HL-60 (cell line): Measurements from ENCODE around the gene PRRC2B.

Source experiments
- DNase-seq, 2 experiments: peaks; one replicate each; pipeline ENCODE4 v3.0.0-alpha.2; 2010 to 2020; ENCODE audit warnings: low read depth in 1 of 2, low spot score in 1 of 2
- H3K27ac ChIP-seq: fragments of 250-450 bp; sonication (Bioruptor Pico); replicated peaks from 2 replicates; pipeline ENCODE4 v1.5.1; 2020; ENCODE audit warnings: mild to moderate bottlenecking, moderate library complexity
- H3K27me3 ChIP-seq: fragments of 250-450 bp; sonication (Bioruptor Pico); 2 replicates; pipeline ENCODE4 v1.5.1; 2021; ENCODE audit warnings: mild to moderate bottlenecking, moderate library complexity; ENCODE audit not compliant: insufficient read depth, poor library complexity, severe bottlenecking
- H3K4me3 ChIP-seq: replicated peaks from 2 replicates; pipeline ENCODE4 v1.5.1; 2011; ENCODE audit warnings: mild to moderate bottlenecking, control low read depth, low read length; ENCODE audit not compliant: insufficient read depth
- GABPA ChIP-seq: IDR thresholded peaks from 2 replicates; pipeline ENCODE4 v1.6.1; 2012; ENCODE audit warnings: low read depth
- POLR2AphosphoS5 ChIP-seq: IDR thresholded peaks from 2 replicates; pipeline ENCODE4 v1.6.1; 2012; ENCODE audit warnings: low read depth
- SPI1 ChIP-seq: IDR thresholded peaks from 2 replicates; pipeline ENCODE4 v1.6.1; 2012; ENCODE audit warnings: low read depth, mild to moderate bottlenecking, borderline replicate concordance
- TF ChIP-seq, protein P1 (sequence below): IDR thresholded peaks from one replicate; pipeline ENCODE4 v1.5.1; 2011; ENCODE audit warnings: low read length, control low read depth, inconsistent platforms; ENCODE audit not compliant: insufficient read depth
- TF ChIP-seq, protein P2 (sequence below): IDR thresholded peaks from 2 replicates; pipeline ENCODE4 v1.6.1; 2012; ENCODE audit warnings: low read depth; ENCODE audit not compliant: insufficient replicate concordance

Gene PRRC2B

DNA sequence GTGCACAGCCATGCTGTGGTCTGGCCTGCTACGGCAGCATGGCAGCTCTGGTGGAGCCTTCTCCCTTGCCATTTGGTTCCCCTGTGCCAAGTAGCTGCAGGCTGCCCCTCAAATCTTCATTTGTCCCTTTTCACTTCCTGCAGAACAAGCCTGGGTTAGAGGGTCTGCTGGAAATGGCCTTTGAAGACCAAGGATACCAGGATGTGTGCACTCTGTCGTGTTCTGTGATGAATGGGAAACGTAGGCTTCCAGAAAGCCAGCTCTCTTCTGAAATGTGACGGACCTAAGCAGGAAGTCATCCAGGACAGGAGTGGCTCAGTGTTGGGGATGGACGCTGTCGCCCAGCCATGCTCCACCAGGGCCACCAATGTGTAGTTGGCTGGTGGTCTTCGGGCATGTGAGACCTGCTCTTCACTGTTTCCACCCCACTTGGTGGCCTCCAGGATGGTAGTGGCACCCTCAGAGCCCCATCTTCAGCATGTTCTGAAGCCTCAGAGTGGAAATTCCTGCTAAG lies 105.4 kb downstream of the PRRC2B start:
- Histone ChIP-seq H3K27me3 (no peaks in the 10 kb centered on the region), H3K27ac (no peak overlapping the region), H3K4me3 (no peak overlapping the region)
- DNase-seq = no peak
- TF ChIP-seq SPI1 = no peak
- TF ChIP-seq POLR2AphosphoS5 = no peak
- no peak for TF ChIP-seq GABPA
- TF ChIP-seq, protein P1, sequence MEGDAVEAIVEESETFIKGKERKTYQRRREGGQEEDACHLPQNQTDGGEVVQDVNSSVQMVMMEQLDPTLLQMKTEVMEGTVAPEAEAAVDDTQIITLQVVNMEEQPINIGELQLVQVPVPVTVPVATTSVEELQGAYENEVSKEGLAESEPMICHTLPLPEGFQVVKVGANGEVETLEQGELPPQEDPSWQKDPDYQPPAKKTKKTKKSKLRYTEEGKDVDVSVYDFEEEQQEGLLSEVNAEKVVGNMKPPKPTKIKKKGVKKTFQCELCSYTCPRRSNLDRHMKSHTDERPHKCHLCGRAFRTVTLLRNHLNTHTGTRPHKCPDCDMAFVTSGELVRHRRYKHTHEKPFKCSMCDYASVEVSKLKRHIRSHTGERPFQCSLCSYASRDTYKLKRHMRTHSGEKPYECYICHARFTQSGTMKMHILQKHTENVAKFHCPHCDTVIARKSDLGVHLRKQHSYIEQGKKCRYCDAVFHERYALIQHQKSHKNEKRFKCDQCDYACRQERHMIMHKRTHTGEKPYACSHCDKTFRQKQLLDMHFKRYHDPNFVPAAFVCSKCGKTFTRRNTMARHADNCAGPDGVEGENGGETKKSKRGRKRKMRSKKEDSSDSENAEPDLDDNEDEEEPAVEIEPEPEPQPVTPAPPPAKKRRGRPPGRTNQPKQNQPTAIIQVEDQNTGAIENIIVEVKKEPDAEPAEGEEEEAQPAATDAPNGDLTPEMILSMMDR = no peak
- TF ChIP-seq, protein P2, sequence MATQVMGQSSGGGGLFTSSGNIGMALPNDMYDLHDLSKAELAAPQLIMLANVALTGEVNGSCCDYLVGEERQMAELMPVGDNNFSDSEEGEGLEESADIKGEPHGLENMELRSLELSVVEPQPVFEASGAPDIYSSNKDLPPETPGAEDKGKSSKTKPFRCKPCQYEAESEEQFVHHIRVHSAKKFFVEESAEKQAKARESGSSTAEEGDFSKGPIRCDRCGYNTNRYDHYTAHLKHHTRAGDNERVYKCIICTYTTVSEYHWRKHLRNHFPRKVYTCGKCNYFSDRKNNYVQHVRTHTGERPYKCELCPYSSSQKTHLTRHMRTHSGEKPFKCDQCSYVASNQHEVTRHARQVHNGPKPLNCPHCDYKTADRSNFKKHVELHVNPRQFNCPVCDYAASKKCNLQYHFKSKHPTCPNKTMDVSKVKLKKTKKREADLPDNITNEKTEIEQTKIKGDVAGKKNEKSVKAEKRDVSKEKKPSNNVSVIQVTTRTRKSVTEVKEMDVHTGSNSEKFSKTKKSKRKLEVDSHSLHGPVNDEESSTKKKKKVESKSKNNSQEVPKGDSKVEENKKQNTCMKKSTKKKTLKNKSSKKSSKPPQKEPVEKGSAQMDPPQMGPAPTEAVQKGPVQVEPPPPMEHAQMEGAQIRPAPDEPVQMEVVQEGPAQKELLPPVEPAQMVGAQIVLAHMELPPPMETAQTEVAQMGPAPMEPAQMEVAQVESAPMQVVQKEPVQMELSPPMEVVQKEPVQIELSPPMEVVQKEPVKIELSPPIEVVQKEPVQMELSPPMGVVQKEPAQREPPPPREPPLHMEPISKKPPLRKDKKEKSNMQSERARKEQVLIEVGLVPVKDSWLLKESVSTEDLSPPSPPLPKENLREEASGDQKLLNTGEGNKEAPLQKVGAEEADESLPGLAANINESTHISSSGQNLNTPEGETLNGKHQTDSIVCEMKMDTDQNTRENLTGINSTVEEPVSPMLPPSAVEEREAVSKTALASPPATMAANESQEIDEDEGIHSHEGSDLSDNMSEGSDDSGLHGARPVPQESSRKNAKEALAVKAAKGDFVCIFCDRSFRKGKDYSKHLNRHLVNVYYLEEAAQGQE = no peak

DNA sequence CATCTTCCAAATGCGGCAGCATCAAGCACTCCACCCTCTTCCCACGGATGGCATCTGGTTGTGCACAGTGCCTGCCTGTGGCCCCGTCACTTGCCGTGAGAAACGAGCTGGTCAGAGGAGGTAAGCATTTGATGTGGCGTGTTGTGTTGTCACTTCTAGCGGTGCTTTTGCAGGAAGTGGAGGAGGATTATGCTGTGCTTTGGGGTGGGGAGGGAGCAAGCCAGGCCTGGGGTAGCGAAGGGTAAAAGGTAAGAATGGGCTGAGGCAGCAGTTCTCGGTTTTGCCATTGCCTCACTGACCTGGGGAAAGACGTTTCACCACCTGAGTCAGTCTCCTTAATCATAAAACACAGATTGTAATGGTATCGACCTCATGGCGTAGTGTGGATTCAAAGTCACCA lies 106.5 kb downstream of the PRRC2B start:
- TF ChIP-seq POLR2AphosphoS5 (no peak; the same call in 1 of the 2 replicates), GABPA (no peak), SPI1 (no peak)
- TF ChIP-seq, protein P1 = no peak
- TF ChIP-seq, protein P2 = no peak
- Histone ChIP-seq H3K27me3 (no peaks in the 10 kb centered on the region), H3K4me3 (no peak overlapping the region), H3K27ac (no peak overlapping the region; the same call in 1 of the 2 replicates)
- DNase-seq = peak in 1 of 2 experiments; percentile 28

DNA sequence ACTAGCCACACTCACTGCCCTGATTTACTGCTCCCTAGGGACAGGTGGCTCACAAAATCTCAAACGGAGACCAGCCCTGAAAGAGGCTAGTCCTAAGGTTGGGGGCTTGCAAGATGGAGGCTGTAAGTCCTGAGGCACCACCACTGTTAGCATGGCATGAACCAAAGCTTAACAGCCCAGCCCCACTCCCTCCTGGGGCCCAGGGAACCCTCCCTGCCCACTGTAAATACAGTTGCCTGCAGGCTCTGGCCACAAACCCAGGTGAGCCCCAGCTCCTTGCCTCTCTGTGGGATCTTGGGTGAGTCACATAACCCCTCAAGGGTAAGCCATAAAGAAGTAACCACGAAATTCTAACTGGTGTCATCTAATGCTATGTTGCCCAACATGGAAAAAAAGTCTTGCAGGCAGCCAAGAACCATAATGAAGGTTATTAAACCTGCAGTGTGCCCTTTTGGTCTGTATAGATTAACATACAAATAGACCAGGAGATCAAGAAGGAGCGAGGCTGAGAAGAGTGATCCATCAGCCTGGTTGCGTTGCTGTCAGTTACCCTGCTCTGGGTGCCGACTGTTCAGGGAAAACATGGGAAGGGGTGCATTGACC lies 107.2 kb downstream of the PRRC2B start:
- Histone ChIP-seq H3K27me3 (no peaks in the 10 kb centered on the region), H3K4me3 (no peak overlapping the region), H3K27ac (no peak overlapping the region; the same call in none of the 2 replicates)
- TF ChIP-seq POLR2AphosphoS5 = peak; percentile 64
- TF ChIP-seq GABPA = no peak
- DNase-seq = peak; percentile 61 to 69

DNA sequence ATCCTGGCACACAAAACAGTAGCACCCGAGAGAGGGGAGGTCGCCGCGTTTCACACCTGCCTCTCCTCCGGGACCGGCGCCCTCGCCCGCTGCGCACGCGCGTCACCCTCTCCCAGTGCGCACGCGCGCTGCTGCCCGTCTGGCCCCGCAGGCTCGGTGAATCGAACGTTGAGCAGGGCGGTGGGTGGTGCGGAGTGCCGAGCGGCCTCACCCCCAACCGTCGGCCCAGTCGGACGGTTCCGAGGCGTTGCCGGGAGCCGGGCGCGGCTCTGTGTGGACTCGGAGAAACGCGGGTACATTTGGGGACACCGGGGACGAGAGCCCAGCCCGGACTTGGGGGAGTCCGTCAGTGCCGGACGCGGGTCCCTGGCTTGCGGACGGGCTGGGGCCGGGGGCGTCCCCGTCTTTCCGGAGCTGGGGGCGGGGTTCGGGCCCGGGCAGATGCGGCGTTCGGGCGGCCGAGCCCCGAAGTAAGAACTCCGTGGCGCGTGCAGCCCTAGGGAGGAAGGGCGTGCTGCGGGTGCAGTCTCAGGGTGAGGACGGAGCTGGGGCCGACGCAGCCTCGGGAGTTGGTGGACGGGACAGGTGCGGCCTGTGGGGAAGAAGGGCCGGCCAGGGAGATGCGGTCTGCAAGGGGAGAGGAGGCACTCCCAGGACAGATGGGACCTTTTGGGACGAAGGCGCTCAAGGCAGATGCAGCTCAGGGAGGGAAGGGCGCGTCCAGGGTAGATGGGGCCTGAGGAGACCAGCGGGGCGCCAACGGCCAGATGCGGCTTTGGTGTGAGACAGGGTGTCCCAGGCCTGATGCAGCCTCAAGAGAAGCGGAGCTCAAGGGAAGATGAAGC lies 109.1 kb downstream of the PRRC2B start, which contains the start of gene POMT1:
Gene POMT1 (plus strand): TSS at position 138 of the 845 bp plus-strand sequence. CDS start 1,301 bp downstream, outside the sequence.
- Histone ChIP-seq H3K27ac (peak within 1 kb of the TSS; percentile 78), H3K4me3 (peak within 1 kb of the TSS; percentile 84), H3K27me3 (no peaks in the 10 kb centered on the region)
- TF ChIP-seq, protein P2 = peak; percentile 18
- TF ChIP-seq, protein P1 = no peak
- TF ChIP-seq SPI1 = no peak
- TF ChIP-seq POLR2AphosphoS5 = peak; percentile 41; the same call in 1 of the 2 replicates
- no peak for TF ChIP-seq GABPA
- peak; percentile 75 to 84 for DNase-seq
